Measurements from ENCODE around the gene C1QTNF5. TPM values are rescaled to one million over a fixed set of nuclear protein-coding genes. Genes with fewer than 3 reads are reported as not detected.

C1QTNF5 gene
- total and polyA plus RNA-seq, 2 experiments from 2014 or later = 13.7 to 18.0 TPM

- H3K36me3 ChIP-seq (replicated peaks; ENCODE audit: insufficient read depth, low read depth) = no peaks in the 10 kb centered on the region
- H3K79me2 ChIP-seq = peaks cover under 1% of the 10 kb centered on the region
- no peak overlapping the region for H3K4me3 ChIP-seq
- no peak for DNase-seq (ENCODE audit: low spot score)
- no peaks in the 10 kb centered on the region for H3K9me2 ChIP-seq (replicated peaks; ENCODE audit: insufficient read depth)
- peaks cover 29% of the 10 kb centered on the region for H3K27me3 ChIP-seq
- no peaks in the 10 kb centered on the region for H4K20me1 ChIP-seq (ENCODE audit: insufficient read depth, poor library complexity, severe bottlenecking)
- no peak overlapping the region for H2AFZ ChIP-seq
- no peak overlapping the region for H3K27ac ChIP-seq
- H3K9me3 ChIP-seq (ENCODE audit: low read depth) = no peaks in the 10 kb centered on the region
- H3K4me1 ChIP-seq (ENCODE audit: insufficient read depth) = peaks cover 22% of the 10 kb centered on the region
- no peak overlapping the region for H3K4me2 ChIP-seq
- 92% methylated on average over 7 of the region's 7 CpGs for WGBS (ENCODE audit: low lambda C conversion rate, missing lambda C conversion rate)
- TF ChIP-seq EZH2 (IDR thresholded peaks at IDR 0.05; ENCODE audit: borderline replicate concordance) (no peak), CTCF (IDR thresholded peaks at IDR 0.05; ENCODE audit: poor library complexity) (no peak), EZH2phosphoT487 (IDR thresholded peaks at IDR 0.05; ENCODE audit: low read depth, severe bottlenecking, unreplicated experiment) (no peak)
Observed at GRCh38 chr11:119342023-119342300, 1.3 kb upstream of the C1QTNF5 start.

- Histone ChIP-seq H4K20me1 (ENCODE audit: insufficient read depth, poor library complexity, severe bottlenecking) (no peaks in the 10 kb centered on the region), H3K4me2 (peak overlapping the region; percentile 96), H3K9me2 (replicated peaks; ENCODE audit: insufficient read depth) (no peaks in the 10 kb centered on the region), H2AFZ (no peak overlapping the region), H3K4me1 (ENCODE audit: insufficient read depth) (peaks cover 22% of the 10 kb centered on the region), H3K27me3 (peaks cover 29% of the 10 kb centered on the region), H3K27ac (peak overlapping the region; percentile 74), H3K9me3 (ENCODE audit: low read depth) (no peaks in the 10 kb centered on the region), H3K36me3 (replicated peaks; ENCODE audit: insufficient read depth, low read depth) (no peaks in the 10 kb centered on the region), H3K4me3 (no peak overlapping the region), H3K79me2 (peaks cover 5% of the 10 kb centered on the region)
- 65% methylated on average over 13 of the region's 16 CpGs for WGBS (ENCODE audit: low lambda C conversion rate, missing lambda C conversion rate)
- DNase-seq (ENCODE audit: low spot score) = no peak
- TF ChIP-seq EZH2 (IDR thresholded peaks at IDR 0.05; ENCODE audit: borderline replicate concordance) (no peak), CTCF (IDR thresholded peaks at IDR 0.05; ENCODE audit: poor library complexity) (no peak), EZH2phosphoT487 (IDR thresholded peaks at IDR 0.05; ENCODE audit: low read depth, severe bottlenecking, unreplicated experiment) (no peak)
Observed at GRCh38 chr11:119341222-119342022, 739 bp upstream of the C1QTNF5 start.

DNA sequence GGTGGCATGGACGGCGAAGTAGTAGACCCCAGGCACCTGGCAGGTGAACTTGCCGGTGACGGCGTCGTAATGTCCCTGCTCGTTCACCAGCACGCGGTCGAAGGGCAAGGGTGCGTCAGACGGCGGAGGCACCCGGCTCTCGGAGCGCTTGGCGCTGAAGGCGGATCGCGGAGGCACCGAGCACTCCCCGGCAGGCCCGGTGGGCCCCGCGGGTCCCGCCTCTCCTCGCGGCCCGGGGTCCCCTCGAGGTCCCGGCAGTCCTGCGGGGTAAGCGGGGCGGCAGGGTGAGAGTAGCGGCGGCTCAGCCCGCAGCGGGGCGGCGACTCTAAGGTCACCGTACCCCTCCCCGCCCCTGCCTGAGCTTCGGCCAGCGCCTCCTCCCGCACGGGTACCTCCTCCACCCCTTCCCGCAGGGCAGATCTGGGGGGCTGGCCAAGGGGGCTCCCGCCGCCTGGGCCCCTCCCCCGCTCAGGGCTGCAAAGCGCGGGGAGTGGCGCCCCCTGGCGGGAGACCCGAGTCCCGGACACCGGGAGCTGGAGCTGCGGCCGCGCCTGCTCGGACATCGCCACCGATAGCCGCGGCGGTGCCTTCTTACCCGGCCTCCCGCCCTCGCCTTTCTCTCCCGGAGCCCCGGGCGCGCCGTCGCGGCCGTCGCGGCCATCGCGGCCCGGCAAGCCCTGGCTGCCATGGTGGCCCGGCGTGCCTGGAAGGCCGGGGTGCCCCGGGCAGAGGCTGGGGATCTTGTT, 921 bp downstream of the C1QTNF5 start:
- Histone ChIP-seq H3K79me2 (peaks cover 18% of the 10 kb centered on the region), H3K4me1 (ENCODE audit: insufficient read depth) (peaks cover 27% of the 10 kb centered on the region), H3K9me3 (ENCODE audit: low read depth) (no peaks in the 10 kb centered on the region), H3K36me3 (replicated peaks; ENCODE audit: insufficient read depth, low read depth) (no peaks in the 10 kb centered on the region), H3K4me3 (peak overlapping the region; percentile 26), H2AFZ (peak overlapping the region; percentile 79), H3K4me2 (peak overlapping the region; percentile 96), H3K27me3 (peaks cover 29% of the 10 kb centered on the region), H4K20me1 (ENCODE audit: insufficient read depth, poor library complexity, severe bottlenecking) (no peaks in the 10 kb centered on the region), H3K27ac (peak overlapping the region; percentile 74), H3K9me2 (replicated peaks; ENCODE audit: insufficient read depth) (no peaks in the 10 kb centered on the region)
- DNase-seq (ENCODE audit: low spot score) = peak; percentile 87
- 9% methylated on average over 67 of the region's 86 CpGs for WGBS (ENCODE audit: low lambda C conversion rate, missing lambda C conversion rate)
- TF ChIP-seq CTCF (IDR thresholded peaks at IDR 0.05; ENCODE audit: poor library complexity) = peak; percentile 95
- TF ChIP-seq EZH2 (IDR thresholded peaks at IDR 0.05; ENCODE audit: borderline replicate concordance) = no peak
- no peak for TF ChIP-seq EZH2phosphoT487 (IDR thresholded peaks at IDR 0.05; ENCODE audit: low read depth, severe bottlenecking, unreplicated experiment)

All from hepatocyte (in vitro differentiated cells).